22Rv1 (cell line): Measurements from ENCODE around the gene AHRR.

ENCODE experiments used
- CTCF ChIP-seq: fragments of 450-650 bp; IDR thresholded peaks from 2 replicates; pipeline ENCODE4 v1.5.1; 2017; ENCODE audit warnings: mild to moderate bottlenecking
- ZFX ChIP-seq: fragments of 450-650 bp; IDR thresholded peaks from 2 replicates; pipeline ENCODE4 v1.6.1; 2017; ENCODE audit warnings: antibody characterized with exemption, borderline replicate concordance

GRCh38 chr5:415928-416635 lies 94.6 kb downstream of the AHRR start:
- TF ChIP-seq CTCF (no peak), ZFX (no peak)
